RWPE1 (cell line): ENCODE measurements around the gene RAB11FIP5.

Experiments used
- CTCF ChIA-PET: fragments of 350-600 bp; sonication (Branson Sonifier 250); formaldehyde crosslinking; extraction: SDS; loops from one replicate; lab custom pipeline; 2021; lab: Yijun Ruan, JAX
- POLR2A ChIA-PET: fragments of 400-600 bp; formaldehyde crosslinking; extraction: SDS; loops from one replicate; lab custom pipeline; 2020; ENCODE audit warnings: antibody characterized with exemption; ENCODE audit not compliant: low non-redundant PET; lab: Yijun Ruan, JAX
- DNase-seq: peaks from one replicate; pipeline ENCODE4 v3.0.0; 2012; ENCODE audit warnings: low spot score
- H3K27ac ChIP-seq: fragments of 450-650 bp; 2 replicates; pipeline ENCODE4 v1.5.1; 2017
- TF ChIP-seq, protein P1 (sequence below): fragments of 450-650 bp; conservative IDR thresholded peaks from 2 replicates; pipeline ENCODE4 v1.5.1; 2017; ENCODE audit warnings: low read depth, mild to moderate bottlenecking

Gene RAB11FIP5

DNA sequence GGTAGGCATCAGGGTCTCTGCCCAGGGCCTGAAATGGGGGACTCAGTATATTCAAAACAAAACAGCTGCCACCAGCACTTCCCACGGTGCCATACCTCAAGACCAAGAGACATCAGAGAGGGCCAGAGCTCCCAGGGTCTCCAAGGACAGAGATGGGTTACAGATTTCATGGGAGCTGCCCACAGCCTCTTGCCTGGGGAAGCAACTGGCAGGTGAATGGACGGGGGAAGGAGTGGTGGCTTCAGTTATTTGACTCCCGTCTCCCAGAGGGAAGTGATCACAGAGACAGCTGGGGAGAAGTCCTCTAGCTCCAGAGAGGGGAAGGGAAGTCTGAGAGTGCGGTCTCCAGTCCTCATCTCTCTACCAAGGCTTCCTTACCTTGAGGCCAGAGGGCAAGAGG, 25.4 kb downstream of the RAB11FIP5 start:
- ChIA-PET CTCF (interaction anchor here (2.6 to 3.0 kb wide), 2 partner anchors 69 to 90 kb away, joined by 14 to 16 read pairs; no protein-coding TSS in a partner anchor), POLR2A (no interaction called here)
- TF ChIP-seq, protein P1, sequence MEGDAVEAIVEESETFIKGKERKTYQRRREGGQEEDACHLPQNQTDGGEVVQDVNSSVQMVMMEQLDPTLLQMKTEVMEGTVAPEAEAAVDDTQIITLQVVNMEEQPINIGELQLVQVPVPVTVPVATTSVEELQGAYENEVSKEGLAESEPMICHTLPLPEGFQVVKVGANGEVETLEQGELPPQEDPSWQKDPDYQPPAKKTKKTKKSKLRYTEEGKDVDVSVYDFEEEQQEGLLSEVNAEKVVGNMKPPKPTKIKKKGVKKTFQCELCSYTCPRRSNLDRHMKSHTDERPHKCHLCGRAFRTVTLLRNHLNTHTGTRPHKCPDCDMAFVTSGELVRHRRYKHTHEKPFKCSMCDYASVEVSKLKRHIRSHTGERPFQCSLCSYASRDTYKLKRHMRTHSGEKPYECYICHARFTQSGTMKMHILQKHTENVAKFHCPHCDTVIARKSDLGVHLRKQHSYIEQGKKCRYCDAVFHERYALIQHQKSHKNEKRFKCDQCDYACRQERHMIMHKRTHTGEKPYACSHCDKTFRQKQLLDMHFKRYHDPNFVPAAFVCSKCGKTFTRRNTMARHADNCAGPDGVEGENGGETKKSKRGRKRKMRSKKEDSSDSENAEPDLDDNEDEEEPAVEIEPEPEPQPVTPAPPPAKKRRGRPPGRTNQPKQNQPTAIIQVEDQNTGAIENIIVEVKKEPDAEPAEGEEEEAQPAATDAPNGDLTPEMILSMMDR, result no peak

DNA sequence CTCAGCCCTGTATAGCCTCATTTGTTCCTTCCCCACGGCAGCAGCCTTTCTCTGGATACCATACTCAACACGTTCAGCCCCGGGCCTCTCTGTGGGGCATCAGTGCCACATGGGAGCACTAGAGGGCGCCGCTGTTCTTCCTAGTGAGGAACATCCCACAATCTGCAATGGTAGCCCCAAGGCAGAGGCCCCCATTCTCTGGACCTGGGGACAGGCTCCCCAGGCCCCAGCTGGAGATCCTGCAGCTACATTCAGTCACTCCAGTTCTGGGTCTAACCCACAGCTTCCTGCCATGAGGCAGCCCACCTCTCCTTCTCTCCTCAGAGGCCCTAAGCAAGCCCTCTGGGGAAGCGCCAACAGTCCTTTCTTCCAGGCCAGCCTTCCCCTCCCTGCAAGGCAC, 27.1 kb downstream of the RAB11FIP5 start:
- CTCF ChIA-PET, result interaction anchor here (0.6 to 3.0 kb wide), 14 partner anchors 11 to 505 kb away, joined by 3 to 16 read pairs (median 4); partner anchors contain the start of gene RAB11FIP5
- DNase-seq, result peak; percentile 67
- H3K27ac ChIP-seq, result peak overlapping the region; percentile 86; the same call in 1 of the 2 replicates
- TF ChIP-seq, protein P1, result peak; percentile 93
- POLR2A ChIA-PET, result no interaction called here

More for the DNA sequence above, 25.4 kb downstream of the RAB11FIP5 start:
- DNase-seq, result no peak
- peak overlapping the region; percentile 86 for H3K27ac ChIP-seq

DNA sequence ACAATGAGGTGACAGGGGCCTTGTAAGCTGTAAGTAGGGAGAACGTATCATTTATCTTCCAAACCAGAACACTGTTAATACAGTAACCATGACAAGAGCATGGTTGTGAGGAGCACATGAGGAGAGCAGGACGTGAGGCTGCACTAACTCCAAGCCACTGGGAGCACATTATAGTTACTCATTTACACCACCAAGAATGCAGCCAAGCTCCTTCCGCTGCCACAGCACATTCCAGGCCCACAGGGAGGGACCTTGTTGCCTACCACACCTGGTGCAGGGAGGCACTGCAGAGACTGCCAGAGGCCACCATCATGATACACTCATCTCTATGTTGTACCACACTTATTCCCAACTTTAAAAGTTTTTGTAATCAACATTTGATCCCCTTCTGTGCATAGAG, 27.8 kb downstream of the RAB11FIP5 start:
- TF ChIP-seq, protein P1, result no peak
- no peak for DNase-seq
- ChIA-PET CTCF (interaction anchor here (0.5 to 3.0 kb wide), 10 partner anchors 11 to 175 kb away, joined by 3 to 16 read pairs (median 4); partner anchors contain the start of gene RAB11FIP5), POLR2A (no interaction called here)
- H3K27ac ChIP-seq, result no peak overlapping the region

DNA sequence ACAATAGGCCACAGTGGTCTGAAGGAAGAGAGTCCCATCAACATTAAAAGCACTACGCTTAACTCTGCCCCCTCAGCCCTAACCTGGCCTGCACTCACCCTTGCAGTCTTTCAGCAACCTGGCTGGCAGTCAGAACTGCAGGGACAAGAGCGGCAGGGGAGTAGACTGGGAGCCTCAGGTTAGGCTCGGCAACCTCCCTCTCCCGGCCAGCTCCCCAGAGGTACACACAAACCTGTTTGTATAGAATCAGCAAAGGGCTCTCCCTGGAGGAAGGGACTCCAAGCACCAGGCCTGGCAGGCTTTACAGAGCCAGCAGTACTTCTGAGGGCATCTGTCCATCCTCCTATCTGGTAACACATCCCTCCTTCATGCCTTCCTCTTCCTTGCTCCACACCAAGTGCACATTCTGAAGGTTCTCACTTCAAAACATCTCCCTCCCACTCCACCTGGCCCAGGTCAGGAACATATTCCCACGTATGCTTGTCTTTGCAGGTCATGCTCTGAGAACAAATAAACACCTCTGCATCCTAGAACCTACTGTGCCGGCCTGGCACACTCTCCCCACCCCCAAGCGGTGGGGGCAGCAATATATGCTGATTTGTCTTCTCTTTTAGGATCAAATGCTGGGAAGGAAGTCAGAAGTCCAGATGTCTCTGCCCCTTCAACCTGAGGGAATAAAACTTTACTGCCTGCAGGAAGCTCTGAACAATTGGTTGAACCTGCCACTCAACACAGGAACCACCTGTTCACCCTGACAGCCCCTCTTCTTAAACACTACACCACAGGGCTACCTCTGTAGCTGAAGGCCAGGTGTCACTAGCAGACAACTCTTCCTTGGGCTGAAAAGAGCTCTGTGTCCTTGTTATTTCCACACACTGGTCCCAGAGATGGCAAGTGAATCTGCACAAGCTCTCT, 28.6 kb downstream of the RAB11FIP5 start:
- CTCF ChIA-PET, result interaction anchor here (0.5 to 3.0 kb wide), 4 partner anchors 16 to 93 kb away, joined by 3 to 16 read pairs (median 4); no protein-coding TSS in a partner anchor
- no peak for DNase-seq
- TF ChIP-seq, protein P1, result no peak
- POLR2A ChIA-PET, result no interaction called here
- no peak overlapping the region for H3K27ac ChIP-seq

DNA sequence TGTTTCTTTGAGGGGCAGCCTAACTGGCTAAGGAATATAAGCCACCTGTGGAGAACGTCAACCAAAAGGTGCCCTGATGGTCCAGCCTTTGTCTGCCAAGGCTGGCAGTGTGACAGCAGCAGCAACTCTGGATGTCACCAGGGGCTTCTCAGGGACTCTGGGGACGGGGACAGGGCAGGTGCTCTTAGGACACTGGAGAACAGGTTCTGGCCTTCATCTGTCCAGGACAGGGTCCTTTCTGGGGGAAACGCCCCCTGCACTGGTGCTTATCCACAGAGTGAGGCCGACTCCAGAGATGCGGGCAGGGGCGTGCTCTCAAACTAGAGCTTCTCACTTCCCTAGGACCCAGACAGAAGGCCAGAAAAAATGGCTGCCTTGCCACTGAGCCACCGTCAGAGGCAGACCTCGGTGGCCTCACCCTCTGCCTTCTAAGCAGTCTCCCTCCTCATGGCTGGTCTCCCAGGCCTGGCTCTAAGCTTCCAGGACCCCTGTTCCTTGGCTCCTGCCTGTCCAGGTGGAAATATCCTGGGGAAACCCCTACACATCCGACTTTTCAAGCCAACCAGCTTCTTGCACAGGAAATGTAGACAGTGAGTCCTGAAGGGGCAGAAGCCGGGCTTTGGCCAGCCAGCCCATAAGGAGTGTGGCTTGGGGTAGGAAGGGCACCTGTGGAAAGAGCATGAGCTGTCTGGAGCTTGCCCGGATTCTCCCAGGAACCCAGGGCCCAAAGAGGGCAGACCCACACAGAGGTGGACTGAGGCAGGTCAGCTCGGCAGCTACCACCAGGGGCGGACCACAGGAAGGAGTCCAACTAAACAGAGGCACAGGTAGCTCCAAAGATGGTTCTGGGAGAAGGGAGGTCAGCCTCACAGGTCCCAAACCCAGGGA, 30.0 kb downstream of the RAB11FIP5 start:
- TF ChIP-seq, protein P1, result no peak

More for the DNA sequence above, 30.0 kb downstream of the RAB11FIP5 start:
- ChIA-PET POLR2A (no interaction called here), CTCF (interaction anchor here (0.5 to 0.7 kb wide), 3 partner anchors 81 to 91 kb away, joined by 4 to 14 read pairs (median 5); no protein-coding TSS in a partner anchor)
- DNase-seq, result no peak
- no peak overlapping the region for H3K27ac ChIP-seq
